Heart left ventricle (tissue), 13 donors: ENCODE measurements around the gene PCDHA6.

Source experiments
- POLR2A ChIP-seq, 2 donors: fragments of 450-650 bp; IDR thresholded peaks; one replicate each; pipeline ENCODE4 v1.6.1; 2017; ENCODE audit warnings: antibody characterized with exemption in 2 of 2, mild to moderate bottlenecking in 2 of 2, moderate library complexity in 2 of 2
- TF ChIP-seq, protein P1 (sequence below), 12 donors: fragments of 200-600 bp; sonication (generic) in 4 of 12; IDR thresholded peaks; one replicate each; pipeline versions ENCODE4 v1.5.0 to v1.8.0; 2018 to 2022; ENCODE audit warnings: antibody characterized with exemption in 12 of 12, mild to moderate bottlenecking in 5 of 12
- donor health status: ischemic (EF 13 %, LVEDD 7.1; RV severe dilation, severe dysfunction).
- donor health status: DM: no; HTN: yes; CAD: no.
- donor health status: DM: no; HTN: no; CAD: no.
- donor health status: ischemic (EF 25% LVEDD 6.9; RV normal size, moderate dysfunction).
- donor health status: ischemic (EF 25% LVEDD 5.7; RV mildly dilated, moderate dysfunction).
- donor health status: ischemic (EF 35%, LVEDD 5.7; RV mildly dilated, moderate dysfunction).
- donor health status: nonischemic (EF 11% LVEDD 7.7; RV severe dilation, severe dysfunction).
- donor health status: DM: yes; HTN: yes; CAD: no.
- donor health status: PGD.
- donor health status: ischemic (EF 29% LVEDD 5.4; RV normal size, mild dysfunction).
- donor health status: nonischemic (EF 23%, LVEDD 6.1; RV moderate dilation, normal function).

DNA sequence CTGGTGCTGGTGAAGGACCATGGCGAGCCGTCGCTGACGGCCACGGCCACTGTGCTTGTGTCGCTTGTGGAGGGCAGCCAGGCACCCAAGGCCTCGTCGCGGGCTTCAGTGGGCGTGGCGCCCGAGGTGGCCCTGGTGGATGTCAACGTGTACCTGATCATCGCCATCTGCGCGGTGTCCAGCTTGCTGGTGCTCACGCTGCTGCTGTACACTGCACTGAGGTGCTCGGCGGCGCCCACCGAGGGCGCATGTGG, 30.2 kb downstream of the PCDHA6 start:
- no peak for TF ChIP-seq POLR2A (IDR thresholded peaks at IDR 0.05)
- TF ChIP-seq, protein P1, sequence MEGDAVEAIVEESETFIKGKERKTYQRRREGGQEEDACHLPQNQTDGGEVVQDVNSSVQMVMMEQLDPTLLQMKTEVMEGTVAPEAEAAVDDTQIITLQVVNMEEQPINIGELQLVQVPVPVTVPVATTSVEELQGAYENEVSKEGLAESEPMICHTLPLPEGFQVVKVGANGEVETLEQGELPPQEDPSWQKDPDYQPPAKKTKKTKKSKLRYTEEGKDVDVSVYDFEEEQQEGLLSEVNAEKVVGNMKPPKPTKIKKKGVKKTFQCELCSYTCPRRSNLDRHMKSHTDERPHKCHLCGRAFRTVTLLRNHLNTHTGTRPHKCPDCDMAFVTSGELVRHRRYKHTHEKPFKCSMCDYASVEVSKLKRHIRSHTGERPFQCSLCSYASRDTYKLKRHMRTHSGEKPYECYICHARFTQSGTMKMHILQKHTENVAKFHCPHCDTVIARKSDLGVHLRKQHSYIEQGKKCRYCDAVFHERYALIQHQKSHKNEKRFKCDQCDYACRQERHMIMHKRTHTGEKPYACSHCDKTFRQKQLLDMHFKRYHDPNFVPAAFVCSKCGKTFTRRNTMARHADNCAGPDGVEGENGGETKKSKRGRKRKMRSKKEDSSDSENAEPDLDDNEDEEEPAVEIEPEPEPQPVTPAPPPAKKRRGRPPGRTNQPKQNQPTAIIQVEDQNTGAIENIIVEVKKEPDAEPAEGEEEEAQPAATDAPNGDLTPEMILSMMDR (IDR thresholded peaks at IDR 0.05), result no peak
